Measurements from ENCODE around the gene AFF3.

AFF3 gene

GRCh38 chr2:100004959-100005387 lies 137.4 kb downstream of the AFF3 start:
- no peak for DNase-seq
- no peak overlapping the region for H3K27ac ChIP-seq (ENCODE audit: insufficient read depth, low read length, poor library complexity, severe bottlenecking)
- H3K4me3 ChIP-seq (ENCODE audit: insufficient read depth, low read depth, low read length, poor library complexity, severe bottlenecking) = no peak overlapping the region
- H3K4me1 ChIP-seq (ENCODE audit: control insufficient read depth, insufficient read depth, low read length, poor library complexity, severe bottlenecking) = no peaks in the 10 kb centered on the region
- H3K36me3 ChIP-seq (ENCODE audit: control insufficient read depth, insufficient read depth, low read length) = no peaks in the 10 kb centered on the region
- no peaks in the 10 kb centered on the region for H3K9me3 ChIP-seq (ENCODE audit: control insufficient read depth, low read length)
- H3K27me3 ChIP-seq (replicated peaks; ENCODE audit: control insufficient read depth, insufficient read depth, low read length, poor library complexity, severe bottlenecking) = no peaks in the 10 kb centered on the region

GRCh38 chr2:100004348-100004884 lies 138.0 kb downstream of the AFF3 start:
- Histone ChIP-seq H3K27ac (ENCODE audit: insufficient read depth, low read length, poor library complexity, severe bottlenecking) (no peak overlapping the region), H3K9me3 (ENCODE audit: control insufficient read depth, low read length) (no peaks in the 10 kb centered on the region), H3K4me1 (ENCODE audit: control insufficient read depth, insufficient read depth, low read length, poor library complexity, severe bottlenecking) (no peaks in the 10 kb centered on the region), H3K36me3 (ENCODE audit: control insufficient read depth, insufficient read depth, low read length) (no peaks in the 10 kb centered on the region), H3K27me3 (replicated peaks; ENCODE audit: control insufficient read depth, insufficient read depth, low read length, poor library complexity, severe bottlenecking) (no peaks in the 10 kb centered on the region), H3K4me3 (ENCODE audit: insufficient read depth, low read depth, low read length, poor library complexity, severe bottlenecking) (no peak overlapping the region)
- no peak for DNase-seq

- Histone ChIP-seq H3K27ac (ENCODE audit: insufficient read depth, low read length, poor library complexity, severe bottlenecking) (no peak overlapping the region), H3K4me1 (ENCODE audit: control insufficient read depth, insufficient read depth, low read length, poor library complexity, severe bottlenecking) (no peaks in the 10 kb centered on the region), H3K36me3 (ENCODE audit: control insufficient read depth, insufficient read depth, low read length) (no peaks in the 10 kb centered on the region), H3K27me3 (replicated peaks; ENCODE audit: control insufficient read depth, insufficient read depth, low read length, poor library complexity, severe bottlenecking) (no peaks in the 10 kb centered on the region), H3K4me3 (ENCODE audit: insufficient read depth, low read depth, low read length, poor library complexity, severe bottlenecking) (no peak overlapping the region), H3K9me3 (ENCODE audit: control insufficient read depth, low read length) (no peaks in the 10 kb centered on the region)
- DNase-seq = no peak
Measured at GRCh38 chr2:100002059-100002458, 140.3 kb downstream of the AFF3 start.

GRCh38 chr2:100000915-100001707 lies 141.3 kb downstream of the AFF3 start:
- H3K27ac ChIP-seq (ENCODE audit: insufficient read depth, low read length, poor library complexity, severe bottlenecking) = no peak overlapping the region
- H3K9me3 ChIP-seq (ENCODE audit: control insufficient read depth, low read length) = no peaks in the 10 kb centered on the region
- H3K27me3 ChIP-seq (replicated peaks; ENCODE audit: control insufficient read depth, insufficient read depth, low read length, poor library complexity, severe bottlenecking) = no peaks in the 10 kb centered on the region
- H3K4me1 ChIP-seq (ENCODE audit: control insufficient read depth, insufficient read depth, low read length, poor library complexity, severe bottlenecking) = no peaks in the 10 kb centered on the region
- no peaks in the 10 kb centered on the region for H3K36me3 ChIP-seq (ENCODE audit: control insufficient read depth, insufficient read depth, low read length)
- no peak overlapping the region for H3K4me3 ChIP-seq (ENCODE audit: insufficient read depth, low read depth, low read length, poor library complexity, severe bottlenecking)
- DNase-seq = no peak

GRCh38 chr2:99998651-99999320 lies 143.6 kb downstream of the AFF3 start:
- no peak overlapping the region for H3K4me3 ChIP-seq (ENCODE audit: insufficient read depth, low read depth, low read length, poor library complexity, severe bottlenecking)
- H3K9me3 ChIP-seq (ENCODE audit: control insufficient read depth, low read length) = no peaks in the 10 kb centered on the region
- H3K27me3 ChIP-seq (replicated peaks; ENCODE audit: control insufficient read depth, insufficient read depth, low read length, poor library complexity, severe bottlenecking) = no peaks in the 10 kb centered on the region
- no peak for DNase-seq
- no peaks in the 10 kb centered on the region for H3K36me3 ChIP-seq (ENCODE audit: control insufficient read depth, insufficient read depth, low read length)
- H3K27ac ChIP-seq (ENCODE audit: insufficient read depth, low read length, poor library complexity, severe bottlenecking) = no peak overlapping the region
- H3K4me1 ChIP-seq (ENCODE audit: control insufficient read depth, insufficient read depth, low read length, poor library complexity, severe bottlenecking) = no peaks in the 10 kb centered on the region

- Histone ChIP-seq H3K27me3 (replicated peaks; ENCODE audit: control insufficient read depth, insufficient read depth, low read length, poor library complexity, severe bottlenecking) (no peaks in the 10 kb centered on the region), H3K4me1 (ENCODE audit: control insufficient read depth, insufficient read depth, low read length, poor library complexity, severe bottlenecking) (no peaks in the 10 kb centered on the region), H3K4me3 (ENCODE audit: insufficient read depth, low read depth, low read length, poor library complexity, severe bottlenecking) (no peak overlapping the region), H3K36me3 (ENCODE audit: control insufficient read depth, insufficient read depth, low read length) (no peaks in the 10 kb centered on the region), H3K9me3 (ENCODE audit: control insufficient read depth, low read length) (no peaks in the 10 kb centered on the region), H3K27ac (ENCODE audit: insufficient read depth, low read length, poor library complexity, severe bottlenecking) (no peak overlapping the region)
- no peak for DNase-seq
Measured at GRCh38 chr2:99989905-99990304, 152.5 kb downstream of the AFF3 start.

GRCh38 chr2:99988599-99988998 lies 153.8 kb downstream of the AFF3 start:
- Histone ChIP-seq H3K4me3 (ENCODE audit: insufficient read depth, low read depth, low read length, poor library complexity, severe bottlenecking) (no peak overlapping the region), H3K27ac (ENCODE audit: insufficient read depth, low read length, poor library complexity, severe bottlenecking) (no peak overlapping the region), H3K9me3 (ENCODE audit: control insufficient read depth, low read length) (no peaks in the 10 kb centered on the region), H3K4me1 (ENCODE audit: control insufficient read depth, insufficient read depth, low read length, poor library complexity, severe bottlenecking) (no peaks in the 10 kb centered on the region), H3K27me3 (replicated peaks; ENCODE audit: control insufficient read depth, insufficient read depth, low read length, poor library complexity, severe bottlenecking) (no peaks in the 10 kb centered on the region), H3K36me3 (ENCODE audit: control insufficient read depth, insufficient read depth, low read length) (no peaks in the 10 kb centered on the region)
- DNase-seq = no peak

- Histone ChIP-seq H3K27me3 (replicated peaks; ENCODE audit: control insufficient read depth, insufficient read depth, low read length, poor library complexity, severe bottlenecking) (no peaks in the 10 kb centered on the region), H3K4me1 (ENCODE audit: control insufficient read depth, insufficient read depth, low read length, poor library complexity, severe bottlenecking) (no peaks in the 10 kb centered on the region), H3K27ac (ENCODE audit: insufficient read depth, low read length, poor library complexity, severe bottlenecking) (no peak overlapping the region), H3K4me3 (ENCODE audit: insufficient read depth, low read depth, low read length, poor library complexity, severe bottlenecking) (no peak overlapping the region), H3K9me3 (ENCODE audit: control insufficient read depth, low read length) (no peaks in the 10 kb centered on the region), H3K36me3 (ENCODE audit: control insufficient read depth, insufficient read depth, low read length) (no peaks in the 10 kb centered on the region)
- no peak for DNase-seq
Measured at GRCh38 chr2:99987160-99987559, 155.2 kb downstream of the AFF3 start.

GRCh38 chr2:99984799-99985515 lies 157.4 kb downstream of the AFF3 start:
- no peak overlapping the region for H3K4me3 ChIP-seq (ENCODE audit: insufficient read depth, low read depth, low read length, poor library complexity, severe bottlenecking)
- H3K27me3 ChIP-seq (replicated peaks; ENCODE audit: control insufficient read depth, insufficient read depth, low read length, poor library complexity, severe bottlenecking) = no peaks in the 10 kb centered on the region
- H3K9me3 ChIP-seq (ENCODE audit: control insufficient read depth, low read length) = no peaks in the 10 kb centered on the region
- no peak for DNase-seq
- no peaks in the 10 kb centered on the region for H3K36me3 ChIP-seq (ENCODE audit: control insufficient read depth, insufficient read depth, low read length)
- no peak overlapping the region for H3K27ac ChIP-seq (ENCODE audit: insufficient read depth, low read length, poor library complexity, severe bottlenecking)
- no peaks in the 10 kb centered on the region for H3K4me1 ChIP-seq (ENCODE audit: control insufficient read depth, insufficient read depth, low read length, poor library complexity, severe bottlenecking)

- no peak for DNase-seq
- H3K27ac ChIP-seq (ENCODE audit: insufficient read depth, low read length, poor library complexity, severe bottlenecking) = no peak overlapping the region
- H3K36me3 ChIP-seq (ENCODE audit: control insufficient read depth, insufficient read depth, low read length) = no peaks in the 10 kb centered on the region
- H3K4me1 ChIP-seq (ENCODE audit: control insufficient read depth, insufficient read depth, low read length, poor library complexity, severe bottlenecking) = no peaks in the 10 kb centered on the region
- H3K9me3 ChIP-seq (ENCODE audit: control insufficient read depth, low read length) = no peaks in the 10 kb centered on the region
- no peaks in the 10 kb centered on the region for H3K27me3 ChIP-seq (replicated peaks; ENCODE audit: control insufficient read depth, insufficient read depth, low read length, poor library complexity, severe bottlenecking)
- H3K4me3 ChIP-seq (ENCODE audit: insufficient read depth, low read depth, low read length, poor library complexity, severe bottlenecking) = no peak overlapping the region
Measured at GRCh38 chr2:99982744-99983143, 159.6 kb downstream of the AFF3 start.

Data from effector memory CD4-positive, alpha-beta T cell (primary cell).